Pancreas (tissue), 10 donors: ENCODE results near the gene C11orf24. TPM values are rescaled to one million over a fixed set of nuclear protein-coding genes. Genes with fewer than 3 reads are reported as not detected.
A peak's percentile ranks its signal among the peaks of the same experiment; 100 is the strongest.

ENCODE experiments used
- ATAC-seq, 4 donors: fragments of 200-7000 bp; cut with Tn5 transposase; one replicate each; pipeline versions ENCODE4 v1.8.0 to v1.9.1; 2020; ENCODE audit warnings: mild to moderate bottlenecking in 4 of 4, moderate library complexity in 4 of 4
- DNase-seq, 6 donors: peaks; one replicate each; pipeline ENCODE4 v3.0.0-alpha.2; 2020
- FAIRE-seq: peaks from 2 replicates; lab custom pipeline; 2012; peaks lifted over from hg19 to GRCh38; lab: Jason Lieb, UNC
- H3K27ac ChIP-seq, 4 donors: fragments of 200-600 bp; sonication (generic); 1 replicate in 3 of 4; 2 replicates in 1 of 4; pipeline versions ENCODE4 v1.5.0 to v1.8.0; 2020
- H3K27me3 ChIP-seq, 4 donors: fragments of 200-600 bp; one replicate each; pipeline ENCODE4 v1.8.0; 2021
- H3K36me3 ChIP-seq, 3 donors: fragments of 200-600 bp; sonication (generic) in 1 of 3; one replicate each; pipeline versions ENCODE4 v1.5.0 to v1.8.0; 2020 to 2021
- H3K4me1 ChIP-seq, 3 donors: fragments of 200-600 bp; one replicate each; pipeline ENCODE4 v1.8.0; 2021
- H3K4me3 ChIP-seq, 4 donors: fragments of 200-600 bp; sonication (generic) in 2 of 4; one replicate each; pipeline versions ENCODE4 v1.5.0 to v1.8.0; 2020 to 2021
- H3K9me3 ChIP-seq, 4 donors: fragments of 200-600 bp; one replicate each; pipeline ENCODE4 v1.8.0; 2021
- CTCF ChIP-seq, 4 donors: fragments of 200-600 bp; sonication (generic) in 3 of 4; IDR thresholded peaks; one replicate each; pipeline versions ENCODE4 v1.5.0 to v1.8.0; 2021; ENCODE audit warnings: antibody characterized with exemption in 4 of 4
- WGBS, 2 donors: extraction: QIAGEN DNeasy Blood & Tissue Kit; methylation state at CpG; one replicate each; pipeline ENCODE4 v1.1.7; 2013; 5-methylcytosine and 5-hydroxymethylcytosine counted together
- intact Hi-C, 3 donors: fragments of 100-400 bp; cut with DNase I; formaldehyde crosslinking; loops; one replicate each; pipeline versions ENCODE4 v1.11.1 to v1.14.2; 2022
- polyA plus RNA-seq, 2 donors: library from polyadenylated mRNA; stranded (reverse); fragments of 200-250 nt; gene quantifications; one replicate each; pipeline ENCODE4 v1.2.3, GENCODE V29; 2013
- total RNA-seq, 6 donors: library from RNA; stranded (reverse); fragmentation: NEBNext Ultra II Directional in 4 of 6; extraction: Animal tissue kit (Norgen Biotek cat#: 25700) in 4 of 6; gene quantifications; one replicate each; pipeline versions ENCODE4 v1.2.1 to v1.2.4, GENCODE V29; 2021 to 2023
- donor health status: healthy with polysubstance abuse.
- donor health status: DM: no; HTN: no; CAD: no; lungs with moderate emphysema.
- donor health status: DM: no; HTN: no; CAD: no.
- donor health status: control.
- donor health status: control.
- donor health status: Bipolar disorder and iron deficiency.
- donor health status: DM: yes; HTN: yes; CAD: no.
- donor health status: DM: no; HTN: no; CAD: no.
- donor health status: DM: no; HTN: no; CAD: no.
- donor health status: DM: yes; HTN: yes; CAD: no.

Gene C11orf24
- total and polyA plus RNA-seq, 8 donors, result 12.4 to 20.3 (median 17.8) TPM

- WGBS, 2 donors, result 92 to 93% methylated on average over 24 of the region's 24 CpGs
- peaks cover 0 to 37% (median 4%) of the 10 kb centered on the region in 3 donors for H3K36me3 ChIP-seq
- no peak for FAIRE-seq
Measured at GRCh38 chr11:68261749-68262543, 9.8 kb downstream of the C11orf24 start.

GRCh38 chr11:68261006-68261405 lies 10.8 kb downstream of the C11orf24 start:
- intact Hi-C loops, result loop anchor here in 1 of 3 donors (10.0 kb wide), 1 partner anchor 174 kb away; no protein-coding TSS in a partner anchor

More at GRCh38 chr11:68261749-68262543, 9.8 kb downstream of the C11orf24 start:
- DNase-seq (peak in 1 of 6 donors; percentile 55), ATAC-seq (no peak)
- no peak overlapping the region for H3K27ac ChIP-seq
- H3K4me1 ChIP-seq, result no peaks in the 10 kb centered on the region
- no peaks in the 10 kb centered on the region for H3K9me3 ChIP-seq
- no peaks in the 10 kb centered on the region for H3K27me3 ChIP-seq
- intact Hi-C loops, result loop anchor here in 1 of 3 donors (10.0 kb wide), 1 partner anchor 173 kb away; no protein-coding TSS in a partner anchor
- no peak for TF ChIP-seq CTCF (IDR thresholded peaks at IDR 0.05)
- H3K4me3 ChIP-seq, result no peak overlapping the region

GRCh38 chr11:68260484-68260883 lies 11.3 kb downstream of the C11orf24 start:
- no peak for TF ChIP-seq CTCF (IDR thresholded peaks at IDR 0.05)
- ATAC-seq, result no peak
- Histone ChIP-seq H3K27me3 (no peaks in the 10 kb centered on the region), H3K27ac (no peak overlapping the region), H3K4me1 (no peaks in the 10 kb centered on the region), H3K4me3 (no peak overlapping the region), H3K36me3 (peaks cover 0 to 30% (median 4%) of the 10 kb centered on the region in 3 donors), H3K9me3 (no peaks in the 10 kb centered on the region)
- no peak for DNase-seq
- intact Hi-C loops, result loop anchor here in 1 of 3 donors (10.0 kb wide), 1 partner anchor 174 kb away; no protein-coding TSS in a partner anchor
- 95 to 98% methylated on average over 6 of the region's 6 CpGs for WGBS, 2 donors
- FAIRE-seq, result no peak

More at GRCh38 chr11:68261006-68261405, 10.8 kb downstream of the C11orf24 start:
- Histone ChIP-seq H3K27me3 (no peaks in the 10 kb centered on the region), H3K4me1 (no peaks in the 10 kb centered on the region), H3K36me3 (peaks cover 0 to 33% (median 4%) of the 10 kb centered on the region in 3 donors), H3K9me3 (no peaks in the 10 kb centered on the region), H3K27ac (no peak overlapping the region), H3K4me3 (no peak overlapping the region)
- ATAC-seq (no peak), FAIRE-seq (no peak), DNase-seq (no peak)
- WGBS, 2 donors, result 89 to 91% methylated on average over 15 of the region's 15 CpGs
- TF ChIP-seq CTCF (IDR thresholded peaks at IDR 0.05), result no peak

GRCh38 chr11:68259122-68259959 lies 12.4 kb downstream of the C11orf24 start:
- peak in 1 of 6 donors; percentile 49 for DNase-seq
- Histone ChIP-seq H3K4me3 (no peak overlapping the region), H3K27me3 (no peaks in the 10 kb centered on the region), H3K4me1 (no peaks in the 10 kb centered on the region), H3K27ac (no peak overlapping the region), H3K36me3 (peaks cover 0 to 30% (median 4%) of the 10 kb centered on the region in 3 donors), H3K9me3 (no peaks in the 10 kb centered on the region)
- FAIRE-seq, result no peak
- ATAC-seq, result no peak
- intact Hi-C loops, result loop anchor here in 2 of 3 donors (5.0 to 10.0 kb wide), 3 partner anchors 38 to 188 kb away; no protein-coding TSS in a partner anchor
- no peak for TF ChIP-seq CTCF (IDR thresholded peaks at IDR 0.05)
- WGBS, 2 donors, result 70 to 76% methylated on average over 15 of the region's 15 CpGs
